CD4-positive, alpha-beta memory T cell (primary cell): Measurements from ENCODE around the gene ABCD4. TPM values are rescaled to one million over a fixed set of nuclear protein-coding genes. Genes with fewer than 3 reads are reported as not detected.
A peak's percentile ranks its signal among the peaks of the same experiment; 100 is the strongest.

Experiments used
- CTCF ChIA-PET: fragments of 350-600 bp; sonication (Branson Sonifier 250); formaldehyde crosslinking; loops from one replicate; lab custom pipeline; 2021; ENCODE audit warnings: inconsistent platforms; ENCODE audit not compliant: partially characterized antibody; lab: Charles Lee
- POLR2A ChIA-PET: fragments of 350-600 bp; sonication (Branson Sonifier 250); formaldehyde crosslinking; loops from one replicate; lab custom pipeline; 2021; ENCODE audit not compliant: partially characterized antibody; lab: Charles Lee
- DNase-seq, 5 donors: peaks; one replicate each; pipeline versions ENCODE4 v3.0.0 to v3.0.0-alpha.2; 2020 to 2022; ENCODE audit warnings: mixed read lengths in 1 of 5
- H3K27ac ChIP-seq: one replicate; pipeline ENCODE4 v1.7.0; 2013; ENCODE audit warnings: low read depth, low read length
- H3K27me3 ChIP-seq: 2 replicates; pipeline ENCODE4 v1.7.0; 2013; ENCODE audit warnings: mild to moderate bottlenecking, low read length, moderate library complexity; ENCODE audit not compliant: insufficient read depth
- H3K36me3 ChIP-seq: 2 replicates; pipeline ENCODE4 v1.7.0; 2013; ENCODE audit warnings: mild to moderate bottlenecking, low read length, moderate library complexity; ENCODE audit not compliant: insufficient read depth
- H3K4me1 ChIP-seq: 2 replicates; pipeline ENCODE4 v1.7.0; 2013; ENCODE audit warnings: mild to moderate bottlenecking, low read length, moderate library complexity; ENCODE audit not compliant: insufficient read depth
- H3K4me3 ChIP-seq, 2 donors: one replicate each; pipeline ENCODE4 v1.7.0; 2013; ENCODE audit warnings: low read length in 2 of 2, mild to moderate bottlenecking in 1 of 2
- H3K9me3 ChIP-seq, 2 donors: one replicate each; pipeline ENCODE4 v1.7.0; 2013; ENCODE audit warnings: low read length in 2 of 2, control low read depth in 1 of 2; ENCODE audit not compliant: control insufficient read depth in 1 of 2
- H3K27ac Mint-ChIP-seq, 7 donors: one replicate each; pipeline ENCODE4 v1.8.0; 2020 to 2021; ENCODE audit warnings: mixed read lengths in 7 of 7, mild to moderate bottlenecking in 6 of 7, inconsistent platforms in 3 of 7, moderate library complexity in 3 of 7
- H3K27me3 Mint-ChIP-seq, 2 donors: one replicate each; pipeline ENCODE4 v1.8.0; 2020 to 2021; ENCODE audit warnings: mixed read lengths in 2 of 2
- H3K36me3 Mint-ChIP-seq, 2 donors: one replicate each; pipeline ENCODE4 v1.8.0; 2020 to 2021; ENCODE audit warnings: mixed read lengths in 2 of 2, inconsistent platforms in 1 of 2, mild to moderate bottlenecking in 1 of 2
- H3K4me1 Mint-ChIP-seq, 4 donors: one replicate each; pipeline ENCODE4 v1.8.0; 2020 to 2021; ENCODE audit warnings: mixed read lengths in 4 of 4, mild to moderate bottlenecking in 1 of 4
- H3K4me3 Mint-ChIP-seq, 8 donors: one replicate each; pipeline ENCODE4 v1.8.0; 2020 to 2021; ENCODE audit warnings: mixed read lengths in 8 of 8, mild to moderate bottlenecking in 7 of 8, moderate library complexity in 6 of 8, inconsistent platforms in 3 of 8
- H3K9me3 Mint-ChIP-seq, 8 donors: one replicate each; pipeline ENCODE4 v1.8.0; 2020 to 2021; ENCODE audit warnings: mixed read lengths in 8 of 8, mild to moderate bottlenecking in 5 of 8, inconsistent platforms in 3 of 8, moderate library complexity in 1 of 8
- intact Hi-C: fragments of 100-400 bp; cut with micrococcal nuclease; formaldehyde crosslinking; loops from one replicate; pipeline ENCODE4 v1.15.1; 2023
- polyA plus RNA-seq, 2 donors: library from polyadenylated mRNA; unstranded; fragments of 300-500 nt; fragmentation: Illumina TruSeq; gene quantifications; one replicate each; pipeline ENCODE4 v1.2.3, GENCODE V29; 2021
- total RNA-seq, 2 experiments: library from RNA; stranded (reverse); gene quantifications; one replicate each; pipeline ENCODE4 v1.2.3, GENCODE V29; 2021

ABCD4 gene
- total RNA-seq (100 to 1,000 TPM in 1 of 2 experiments, 10 to 100 TPM in 1; 98.3 to 102 TPM), polyA plus RNA-seq (10 to 100 TPM; 24.8 to 27.9 TPM)

GRCh38 chr14:74302634-74303569 is at the start of gene ABCD4:
Gene ABCD4 (minus strand): TSS chr14:74302934. CDS start chr14:74302912, 22 bp downstream.
- Histone ChIP-seq H3K9me3 (no peaks in the 10 kb centered on the region), H3K27me3 (no peaks in the 10 kb centered on the region), H3K4me1 (peaks cover 29% of the 10 kb centered on the region), H3K4me3 (peak within 1 kb of the TSS; percentile 58 to 94), H3K36me3 (peaks cover 13% of the 10 kb centered on the region), H3K27ac (peak within 1 kb of the TSS; percentile 65)
- peak; percentile 73 to 85 (median 76) for DNase-seq
- Mint-ChIP-seq H3K4me1 (peaks cover 26 to 51% (median 32%) of the 10 kb centered on the region in 4 donors), H3K27ac (peak within 1 kb of the TSS; percentile 82 to 98 (median 94)), H3K36me3 (peaks cover 13 to 22% of the 10 kb centered on the region in 2 donors), H3K4me3 (peak within 1 kb of the TSS; percentile 87 to 99 (median 98)), H3K27me3 (no peaks in the 10 kb centered on the region), H3K9me3 (peaks cover 0 to 1% (median 0%) of the 10 kb centered on the region in 8 donors)
- CTCF ChIA-PET = interaction anchor here (1.2 to 1.5 kb wide), 3 partner anchors 8 to 12 kb away, joined by 3 to 5 read pairs (median 3); no protein-coding TSS in a partner anchor
- intact Hi-C loops = loop anchor here (1.0 to 5.0 kb wide), 6 partner anchors 190 to 1358 kb away; partner anchors contain the start of genes ALDH6A1, AREL1, ERG28 and FCF1
- POLR2A ChIA-PET = interaction anchor here (0.6 kb wide), 1 partner anchor 853 kb away, joined by 3 read pairs; no protein-coding TSS in a partner anchor

GRCh38 chr14:74350928-74351323 is 48.2 kb upstream of the ABCD4 start:
- Histone ChIP-seq H3K4me1 (no peaks in the 10 kb centered on the region), H3K36me3 (no peaks in the 10 kb centered on the region), H3K4me3 (no peak overlapping the region), H3K27ac (no peak overlapping the region), H3K27me3 (no peaks in the 10 kb centered on the region), H3K9me3 (no peaks in the 10 kb centered on the region)
- POLR2A ChIA-PET = no interaction called here
- no peaks in the 10 kb centered on the region for H3K9me3 Mint-ChIP-seq
- H3K27me3 Mint-ChIP-seq = no peaks in the 10 kb centered on the region
- CTCF ChIA-PET = interaction anchor here (0.9 kb wide), 2 partner anchors 9 to 11 kb away, joined by 3 to 4 read pairs; no protein-coding TSS in a partner anchor
- intact Hi-C loops = no loop called here
- no peak overlapping the region for H3K27ac Mint-ChIP-seq
- DNase-seq = no peak
- H3K4me3 Mint-ChIP-seq = no peak overlapping the region
- no peaks in the 10 kb centered on the region for H3K36me3 Mint-ChIP-seq
- H3K4me1 Mint-ChIP-seq = no peaks in the 10 kb centered on the region

- Mint-ChIP-seq H3K36me3 (no peaks in the 10 kb centered on the region), H3K4me1 (no peaks in the 10 kb centered on the region), H3K9me3 (no peaks in the 10 kb centered on the region), H3K4me3 (no peak overlapping the region), H3K27ac (no peak overlapping the region), H3K27me3 (no peaks in the 10 kb centered on the region)
- no peaks in the 10 kb centered on the region for H3K27me3 ChIP-seq
- H3K4me1 ChIP-seq = no peaks in the 10 kb centered on the region
- no peak overlapping the region for H3K27ac ChIP-seq
- ChIA-PET POLR2A (interaction anchor here (0.5 kb wide), 1 partner anchor 739 kb away, joined by 3 read pairs; no protein-coding TSS in a partner anchor), CTCF (interaction anchor here (0.9 kb wide), 2 partner anchors 10 to 11 kb away, joined by 3 to 4 read pairs; no protein-coding TSS in a partner anchor)
- DNase-seq = no peak
- H3K4me3 ChIP-seq = no peak overlapping the region
- intact Hi-C loops = no loop called here
- H3K36me3 ChIP-seq = no peaks in the 10 kb centered on the region
- H3K9me3 ChIP-seq = no peaks in the 10 kb centered on the region
Observed at GRCh38 chr14:74350211-74350927, 47.6 kb upstream of the ABCD4 start.

- H3K27ac Mint-ChIP-seq = peak overlapping the region in 1 of 7 donors; percentile 37
- Histone ChIP-seq H3K4me1 (no peaks in the 10 kb centered on the region), H3K4me3 (no peak overlapping the region), H3K27me3 (no peaks in the 10 kb centered on the region), H3K27ac (no peak overlapping the region), H3K9me3 (no peaks in the 10 kb centered on the region), H3K36me3 (no peaks in the 10 kb centered on the region)
- intact Hi-C loops = no loop called here
- H3K36me3 Mint-ChIP-seq = no peaks in the 10 kb centered on the region
- no peaks in the 10 kb centered on the region for H3K27me3 Mint-ChIP-seq
- POLR2A ChIA-PET = interaction anchor here (0.5 kb wide), 1 partner anchor 738 kb away, joined by 3 read pairs; no protein-coding TSS in a partner anchor
- H3K4me1 Mint-ChIP-seq = no peaks in the 10 kb centered on the region
- CTCF ChIA-PET = no interaction called here
- H3K9me3 Mint-ChIP-seq = no peaks in the 10 kb centered on the region
- no peak for DNase-seq
- H3K4me3 Mint-ChIP-seq = no peak overlapping the region
Observed at GRCh38 chr14:74349757-74350156, 47.0 kb upstream of the ABCD4 start.

- Histone ChIP-seq H3K36me3 (no peaks in the 10 kb centered on the region), H3K4me1 (no peaks in the 10 kb centered on the region), H3K4me3 (no peak overlapping the region), H3K9me3 (no peaks in the 10 kb centered on the region), H3K27ac (no peak overlapping the region), H3K27me3 (no peaks in the 10 kb centered on the region)
- H3K4me1 Mint-ChIP-seq = no peaks in the 10 kb centered on the region
- H3K27ac Mint-ChIP-seq = no peak overlapping the region
- ChIA-PET POLR2A (no interaction called here), CTCF (no interaction called here)
- H3K9me3 Mint-ChIP-seq = no peaks in the 10 kb centered on the region
- no peak overlapping the region for H3K4me3 Mint-ChIP-seq
- no peaks in the 10 kb centered on the region for H3K36me3 Mint-ChIP-seq
- intact Hi-C loops = no loop called here
- DNase-seq = no peak
- no peaks in the 10 kb centered on the region for H3K27me3 Mint-ChIP-seq
Observed at GRCh38 chr14:74348735-74349463, 46.2 kb upstream of the ABCD4 start.

GRCh38 chr14:74348241-74348734 is 45.6 kb upstream of the ABCD4 start, which contains the start of gene VRTN:
Gene VRTN (plus strand): TSS chr14:74348471. CDS start chr14:74356784, 8,313 bp downstream.
- Histone ChIP-seq H3K9me3 (no peaks in the 10 kb centered on the region), H3K27me3 (no peaks in the 10 kb centered on the region), H3K4me1 (no peaks in the 10 kb centered on the region), H3K36me3 (no peaks in the 10 kb centered on the region), H3K4me3 (no peak within 1 kb of the TSS), H3K27ac (no peak within 1 kb of the TSS)
- ChIA-PET POLR2A (no interaction called here), CTCF (no interaction called here)
- no peak within 1 kb of the TSS for H3K27ac Mint-ChIP-seq
- no peaks in the 10 kb centered on the region for H3K36me3 Mint-ChIP-seq
- H3K9me3 Mint-ChIP-seq = no peaks in the 10 kb centered on the region
- H3K4me1 Mint-ChIP-seq = no peaks in the 10 kb centered on the region
- intact Hi-C loops = no loop called here
- H3K27me3 Mint-ChIP-seq = peaks cover 0 to 2% of the 10 kb centered on the region in 2 donors
- no peak within 1 kb of the TSS for H3K4me3 Mint-ChIP-seq
- DNase-seq = no peak
